Measurements from ENCODE around the gene WDFY4. TPM values are rescaled to one million over a fixed set of nuclear protein-coding genes. Genes with fewer than 3 reads are reported as not detected.
A peak's percentile ranks its signal among the peaks of the same experiment; 100 is the strongest.

Gene WDFY4
- total and polyA plus RNA-seq, 8 donors, result 2.8 to 23.6 (median 4.8) TPM

- no peaks in the 10 kb centered on the region for H3K36me3 ChIP-seq
- no peak for ATAC-seq
- no peaks in the 10 kb centered on the region for H3K27me3 ChIP-seq
- DNase-seq, result no peak
- intact Hi-C loops (cut with DNase I), result no loop called here
- H3K4me1 ChIP-seq, result peaks cover 0 to 4% of the 10 kb centered on the region in 2 donors
- H3K27ac ChIP-seq, result no peak overlapping the region
- no peak overlapping the region for H3K4me3 ChIP-seq
- H3K9me3 ChIP-seq, result no peaks in the 10 kb centered on the region
- TF ChIP-seq CTCF (IDR thresholded peaks at IDR 0.05), result no peak
Measured at GRCh38 chr10:48904861-48905260, 220.2 kb downstream of the WDFY4 start.

GRCh38 chr10:48905311-48905710, 220.6 kb downstream of the WDFY4 start:
- no peaks in the 10 kb centered on the region for H3K36me3 ChIP-seq
- H3K4me1 ChIP-seq, result no peaks in the 10 kb centered on the region
- no peak for TF ChIP-seq CTCF (IDR thresholded peaks at IDR 0.05)
- intact Hi-C loops (cut with DNase I), result no loop called here
- no peak overlapping the region for H3K27ac ChIP-seq
- no peaks in the 10 kb centered on the region for H3K9me3 ChIP-seq
- ATAC-seq (no peak), DNase-seq (no peak)
- no peaks in the 10 kb centered on the region for H3K27me3 ChIP-seq
- H3K4me3 ChIP-seq, result no peak overlapping the region

- intact Hi-C loops (cut with DNase I), result no loop called here
- TF ChIP-seq CTCF (IDR thresholded peaks at IDR 0.05), result no peak
- H3K27me3 ChIP-seq, result no peaks in the 10 kb centered on the region
- no peaks in the 10 kb centered on the region for H3K4me1 ChIP-seq
- no peaks in the 10 kb centered on the region for H3K9me3 ChIP-seq
- no peak for DNase-seq
- H3K4me3 ChIP-seq, result no peak overlapping the region
- peaks cover 0 to 3% of the 10 kb centered on the region in 2 donors for H3K36me3 ChIP-seq
- H3K27ac ChIP-seq, result no peak overlapping the region
- ATAC-seq, result no peak
Measured at GRCh38 chr10:48906841-48907240, 222.2 kb downstream of the WDFY4 start.

GRCh38 chr10:48907730-48908129, 223.1 kb downstream of the WDFY4 start:
- no peak for TF ChIP-seq CTCF (IDR thresholded peaks at IDR 0.05)
- intact Hi-C loops (cut with DNase I), result no loop called here
- ATAC-seq, result no peak

GRCh38 chr10:48910548-48910947, 225.9 kb downstream of the WDFY4 start:
- Histone ChIP-seq H3K4me1 (no peaks in the 10 kb centered on the region), H3K4me3 (no peak overlapping the region), H3K9me3 (no peaks in the 10 kb centered on the region), H3K36me3 (peaks cover 0 to 14% of the 10 kb centered on the region in 2 donors), H3K27ac (no peak overlapping the region), H3K27me3 (no peaks in the 10 kb centered on the region)
- ATAC-seq (peak; percentile 89), DNase-seq (peak in 1 of 4 donors; percentile 45)
- intact Hi-C loops (cut with DNase I), result no loop called here
- TF ChIP-seq CTCF (IDR thresholded peaks at IDR 0.05), result no peak

More at GRCh38 chr10:48907730-48908129, 223.1 kb downstream of the WDFY4 start:
- H3K36me3 ChIP-seq, result peaks cover 0 to 4% of the 10 kb centered on the region in 2 donors
- H3K27me3 ChIP-seq, result no peaks in the 10 kb centered on the region
- H3K4me1 ChIP-seq, result no peaks in the 10 kb centered on the region
- DNase-seq, result no peak
- H3K27ac ChIP-seq, result no peak overlapping the region
- H3K4me3 ChIP-seq, result no peak overlapping the region
- H3K9me3 ChIP-seq, result no peaks in the 10 kb centered on the region

Measured in left lung (tissue), 10 donors.